GM23248 (cell line): ENCODE measurements around the gene NPSR1. TPM values are rescaled to one million over a fixed set of nuclear protein-coding genes. Genes with fewer than 3 reads are reported as not detected.

Source experiments
- DNase-seq: peaks from one replicate; pipeline ENCODE4 v3.0.0-alpha.2; 2015
- H2AFZ ChIP-seq: fragments of 200-600 bp; sonication (generic); 2 replicates; pipeline ENCODE4 v1.6.1; 2016; ENCODE audit warnings: antibody characterized with exemption
- H3F3A ChIP-seq: fragments of 200-600 bp; sonication (generic); 2 replicates; pipeline ENCODE4 v1.6.1; 2016; ENCODE audit warnings: mild to moderate bottlenecking, antibody characterized with exemption, mixed run types; ENCODE audit not compliant: insufficient read depth
- H3K27ac ChIP-seq: fragments of 200-600 bp; sonication (generic); 2 replicates; pipeline ENCODE4 v1.5.1; 2016; ENCODE audit warnings: mild to moderate bottlenecking
- H3K27me3 ChIP-seq: fragments of 200-600 bp; sonication (generic); replicated peaks from 2 replicates; pipeline ENCODE4 v1.6.1; 2016; ENCODE audit warnings: mild to moderate bottlenecking; ENCODE audit not compliant: insufficient read depth
- H3K36me3 ChIP-seq: fragments of 200-600 bp; sonication (generic); 2 replicates; pipeline ENCODE4 v1.6.1; 2016; ENCODE audit warnings: low read depth, mild to moderate bottlenecking
- H3K4me1 ChIP-seq: fragments of 200-600 bp; sonication (generic); 2 replicates; pipeline ENCODE4 v1.6.1; 2016; ENCODE audit warnings: mild to moderate bottlenecking; ENCODE audit not compliant: insufficient read depth
- H3K4me2 ChIP-seq: fragments of 200-600 bp; sonication (generic); one replicate; pipeline ENCODE4 v1.6.1; 2016; ENCODE audit warnings: mild to moderate bottlenecking; ENCODE audit not compliant: unreplicated experiment
- H3K4me3 ChIP-seq: fragments of 200-600 bp; sonication (generic); 2 replicates; pipeline ENCODE4 v1.5.1; 2016; ENCODE audit warnings: mild to moderate bottlenecking
- H3K79me2 ChIP-seq: fragments of 200-600 bp; sonication (generic); 2 replicates; pipeline ENCODE4 v1.6.1; 2016; ENCODE audit warnings: mild to moderate bottlenecking; ENCODE audit not compliant: insufficient read depth
- H3K9ac ChIP-seq: fragments of 200-600 bp; sonication (generic); 2 replicates; pipeline ENCODE4 v1.6.1; 2016; ENCODE audit warnings: mild to moderate bottlenecking
- H3K9me2 ChIP-seq: fragments of 200-600 bp; sonication (generic); 2 replicates; pipeline ENCODE4 v1.6.1; 2016; ENCODE audit warnings: mixed run types, mild to moderate bottlenecking, moderate library complexity; ENCODE audit not compliant: insufficient read depth
- H3K9me3 ChIP-seq: fragments of 200-600 bp; sonication (generic); one replicate; pipeline ENCODE4 v1.6.1; 2017; ENCODE audit warnings: low read depth
- H4K20me1 ChIP-seq: fragments of 200-600 bp; sonication (generic); 2 replicates; pipeline ENCODE4 v1.6.0; 2016; ENCODE audit not compliant: insufficient read depth
- EZH2 ChIP-seq: fragments of 200-600 bp; sonication (generic); IDR thresholded peaks from 2 replicates; pipeline ENCODE4 v1.6.1; 2018; ENCODE audit warnings: antibody characterized with exemption, mild to moderate bottlenecking; ENCODE audit not compliant: insufficient read depth, poor library complexity, severe bottlenecking
- EZH2phosphoT487 ChIP-seq: fragments of 200-600 bp; sonication (generic); IDR thresholded peaks from 2 replicates; pipeline ENCODE4 v1.6.1; 2018; ENCODE audit warnings: antibody characterized with exemption, moderate library complexity, mild to moderate bottlenecking, low read depth; ENCODE audit not compliant: insufficient read depth
- WGBS, 2 experiments: methylation state at CpG; one replicate each; pipeline ENCODE4 v1.1.6; 2015 to 2017; ENCODE audit warnings: low lambda C conversion rate in 2 of 2, low coverage in 1 of 2; ENCODE audit errors: missing lambda C conversion rate in 2 of 2; 5-methylcytosine and 5-hydroxymethylcytosine counted together
- in situ Hi-C: fragments of 300-500 bp; cut with MboI; formaldehyde crosslinking; loops from 2 replicates; pipeline ENCODE4 v1.15.0; 2020
- polyA plus RNA-seq: library from polyadenylated mRNA; unstranded; fragments of >200 nt; fragmentation: Nextera tagmentation; extraction: Ambion mirVana; gene quantifications from 2 replicates; pipeline ENCODE4 v1.2.1, GENCODE V29; 2016
- total RNA-seq: library from RNA; depleted of rRNA; stranded (reverse); fragments of >200 nt; shearing (Covaris generic); gene quantifications from 2 replicates; pipeline ENCODE4 v1.2.3, GENCODE V29; 2014

NPSR1 gene
- total and polyA plus RNA-seq, 2 experiments from 2014 or later, result not detected

DNA sequence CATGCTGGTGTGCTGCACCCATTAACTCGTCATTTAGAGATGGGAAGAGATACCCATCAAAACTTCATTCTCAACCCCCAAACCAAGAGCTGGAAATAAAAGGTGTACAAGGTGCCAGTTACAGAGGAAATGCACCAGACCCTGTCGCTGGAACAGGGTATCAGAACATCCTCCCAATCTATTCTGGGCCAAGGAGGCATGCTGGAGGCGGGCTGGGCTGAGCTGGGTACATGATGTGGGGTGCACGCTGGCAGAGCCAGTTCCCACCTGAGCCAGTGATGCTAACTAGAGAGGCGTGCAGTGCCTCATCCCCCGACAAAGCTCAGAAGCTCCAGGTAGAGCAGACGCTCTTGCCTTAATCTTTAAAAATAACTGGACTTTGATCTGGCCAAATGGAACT is 70.1 kb downstream of the NPSR1 start:
- Histone ChIP-seq H3K9me3 (no peaks in the 10 kb centered on the region), H3K9me2 (no peaks in the 10 kb centered on the region), H3K27ac (no peak overlapping the region), H3F3A (no peaks in the 10 kb centered on the region), H3K4me2 (no peak overlapping the region), H3K4me3 (no peak overlapping the region), H3K79me2 (no peaks in the 10 kb centered on the region), H3K9ac (no peak overlapping the region), H2AFZ (no peak overlapping the region), H3K27me3 (peaks cover 5% of the 10 kb centered on the region), H4K20me1 (no peaks in the 10 kb centered on the region), H3K4me1 (no peaks in the 10 kb centered on the region), H3K36me3 (no peaks in the 10 kb centered on the region)
- in situ Hi-C loops, result no loop called here
- WGBS, 2 experiments, result 11 to 18% methylated on average over 7 of the region's 7 CpGs
- DNase-seq, result no peak
- TF ChIP-seq EZH2 (no peak), EZH2phosphoT487 (no peak)

DNA sequence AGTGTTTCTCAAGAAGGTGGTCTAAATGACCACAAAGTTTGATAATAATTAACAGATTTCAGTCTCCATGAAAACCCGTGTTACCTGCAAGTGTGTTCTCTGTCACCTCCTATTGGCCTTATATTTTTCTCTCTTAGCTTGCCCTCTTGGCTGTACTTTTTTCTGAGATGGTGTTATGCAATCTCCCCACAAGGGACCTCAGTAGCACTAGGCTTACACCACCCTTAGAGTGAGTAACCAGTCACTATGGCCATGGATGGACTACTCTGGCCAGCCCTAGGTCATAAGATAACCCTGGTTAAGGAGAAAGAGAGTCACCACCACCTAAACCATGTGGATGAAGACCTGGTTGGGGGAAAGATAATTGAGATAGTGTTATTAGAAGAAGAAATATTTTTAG is 76.8 kb downstream of the NPSR1 start:
- Histone ChIP-seq H3F3A (no peaks in the 10 kb centered on the region), H4K20me1 (no peaks in the 10 kb centered on the region), H3K4me2 (no peak overlapping the region), H3K79me2 (no peaks in the 10 kb centered on the region), H3K9me2 (no peaks in the 10 kb centered on the region), H3K36me3 (no peaks in the 10 kb centered on the region), H2AFZ (no peak overlapping the region), H3K9me3 (no peaks in the 10 kb centered on the region), H3K4me1 (no peaks in the 10 kb centered on the region), H3K9ac (no peak overlapping the region), H3K27ac (no peak overlapping the region), H3K27me3 (no peaks in the 10 kb centered on the region; the same call in 1 of the 2 replicates), H3K4me3 (no peak overlapping the region)
- in situ Hi-C loops, result no loop called here
- no peak for DNase-seq
- 33 to 44% methylated on average over 1 of the region's 1 CpG for WGBS, 2 experiments
- TF ChIP-seq EZH2phosphoT487, result no peak
- TF ChIP-seq EZH2, result no peak

DNA sequence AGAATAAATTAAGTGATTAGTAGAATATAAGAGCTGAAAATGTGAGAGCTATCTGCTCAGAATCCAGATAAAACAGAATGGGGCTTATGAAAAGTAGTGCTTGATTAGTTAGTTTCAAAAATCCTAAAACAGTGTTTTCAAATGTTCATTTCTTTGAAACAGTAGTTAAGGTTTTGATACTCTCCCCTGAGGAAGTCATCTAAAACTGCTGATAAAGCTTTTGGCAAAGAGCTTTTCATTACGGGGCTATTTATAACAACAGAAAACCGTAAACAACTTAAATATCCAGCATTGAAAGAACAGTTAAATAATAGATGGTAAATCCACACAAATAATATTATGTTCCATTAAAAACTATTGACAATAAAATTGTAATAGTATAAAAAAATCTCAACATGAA is 77.5 kb downstream of the NPSR1 start:
- H3F3A ChIP-seq, result no peaks in the 10 kb centered on the region
- no peaks in the 10 kb centered on the region for H3K9me2 ChIP-seq
- H3K4me1 ChIP-seq, result no peaks in the 10 kb centered on the region
- 5 to 6% methylated on average over 2 of the region's 2 CpGs for WGBS, 2 experiments
- no peak overlapping the region for H2AFZ ChIP-seq
- DNase-seq, result no peak
- no peak overlapping the region for H3K9ac ChIP-seq
- H3K9me3 ChIP-seq, result no peaks in the 10 kb centered on the region
- no peaks in the 10 kb centered on the region for H4K20me1 ChIP-seq
- H3K79me2 ChIP-seq, result no peaks in the 10 kb centered on the region
- no peaks in the 10 kb centered on the region for H3K36me3 ChIP-seq
- in situ Hi-C loops, result no loop called here
- no peaks in the 10 kb centered on the region; the same call in 1 of the 2 replicates for H3K27me3 ChIP-seq
- H3K27ac ChIP-seq, result no peak overlapping the region
- TF ChIP-seq EZH2phosphoT487 (no peak), EZH2 (no peak)
- H3K4me2 ChIP-seq, result no peak overlapping the region
- H3K4me3 ChIP-seq, result no peak overlapping the region

DNA sequence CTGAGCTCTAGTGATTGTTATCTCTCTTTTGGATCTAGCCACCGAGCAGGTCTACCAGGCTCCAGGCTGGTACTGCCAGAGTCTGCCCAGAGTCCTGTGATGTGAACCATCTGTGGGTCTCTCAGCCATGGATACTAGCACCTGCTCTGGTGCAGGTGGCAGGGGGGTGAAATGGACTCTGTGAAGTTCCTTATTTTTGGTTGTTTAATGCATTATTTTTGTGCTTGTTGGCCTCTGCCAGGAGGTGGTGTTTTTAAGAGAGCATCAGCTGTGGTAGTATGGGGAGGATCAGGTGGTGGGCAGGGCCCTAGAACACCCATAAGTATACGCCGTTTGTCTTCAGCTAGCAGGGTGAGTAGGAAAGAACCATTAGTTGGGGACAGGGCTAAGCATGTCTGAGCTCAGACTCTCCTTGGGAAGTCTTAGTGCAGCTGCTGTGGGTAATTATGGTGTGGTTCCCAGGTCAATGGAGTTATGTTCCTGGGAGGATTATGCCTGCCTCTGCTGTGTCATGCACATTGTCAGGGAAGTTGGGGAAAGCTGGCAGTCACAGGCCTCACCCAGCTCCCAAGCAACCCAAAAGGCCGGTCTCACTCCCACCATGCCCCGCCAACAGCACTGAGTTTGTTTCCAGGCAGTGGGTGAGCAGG is 81.8 kb downstream of the NPSR1 start:
- no peak overlapping the region for H3K27ac ChIP-seq
- no peaks in the 10 kb centered on the region for H3K4me1 ChIP-seq
- no peaks in the 10 kb centered on the region for H3K36me3 ChIP-seq
- H3K9me3 ChIP-seq, result no peaks in the 10 kb centered on the region
- TF ChIP-seq EZH2 (no peak), EZH2phosphoT487 (no peak)
- H3K79me2 ChIP-seq, result no peaks in the 10 kb centered on the region
- no peaks in the 10 kb centered on the region for H4K20me1 ChIP-seq
- no peaks in the 10 kb centered on the region for H3F3A ChIP-seq
- no peak for DNase-seq
- H3K9me2 ChIP-seq, result no peaks in the 10 kb centered on the region
- no peak overlapping the region for H3K4me3 ChIP-seq
- H3K9ac ChIP-seq, result no peak overlapping the region
- H2AFZ ChIP-seq, result no peak overlapping the region
- H3K4me2 ChIP-seq, result no peak overlapping the region
- in situ Hi-C loops, result no loop called here
- WGBS, 2 experiments, result 24 to 38% methylated on average over 5 of the region's 5 CpGs
- no peaks in the 10 kb centered on the region; the same call in 1 of the 2 replicates for H3K27me3 ChIP-seq
